NCI-H526 (cell line): ENCODE measurements around the gene SLC49A4.

Source experiments
- DNase-seq, 2 experiments: peaks; one replicate each; lab custom pipeline; 2025; lab: John Stamatoyannopoulos, UW

The SLC49A4 gene

GRCh38 chr3:122908251-122908650 is 113.4 kb downstream of the SLC49A4 start:
- DNase-seq = no peak

- no peak for DNase-seq
These were observed 117.0 kb downstream of the SLC49A4 start for GRCh38 chr3:122911901-122912300.

DNA sequence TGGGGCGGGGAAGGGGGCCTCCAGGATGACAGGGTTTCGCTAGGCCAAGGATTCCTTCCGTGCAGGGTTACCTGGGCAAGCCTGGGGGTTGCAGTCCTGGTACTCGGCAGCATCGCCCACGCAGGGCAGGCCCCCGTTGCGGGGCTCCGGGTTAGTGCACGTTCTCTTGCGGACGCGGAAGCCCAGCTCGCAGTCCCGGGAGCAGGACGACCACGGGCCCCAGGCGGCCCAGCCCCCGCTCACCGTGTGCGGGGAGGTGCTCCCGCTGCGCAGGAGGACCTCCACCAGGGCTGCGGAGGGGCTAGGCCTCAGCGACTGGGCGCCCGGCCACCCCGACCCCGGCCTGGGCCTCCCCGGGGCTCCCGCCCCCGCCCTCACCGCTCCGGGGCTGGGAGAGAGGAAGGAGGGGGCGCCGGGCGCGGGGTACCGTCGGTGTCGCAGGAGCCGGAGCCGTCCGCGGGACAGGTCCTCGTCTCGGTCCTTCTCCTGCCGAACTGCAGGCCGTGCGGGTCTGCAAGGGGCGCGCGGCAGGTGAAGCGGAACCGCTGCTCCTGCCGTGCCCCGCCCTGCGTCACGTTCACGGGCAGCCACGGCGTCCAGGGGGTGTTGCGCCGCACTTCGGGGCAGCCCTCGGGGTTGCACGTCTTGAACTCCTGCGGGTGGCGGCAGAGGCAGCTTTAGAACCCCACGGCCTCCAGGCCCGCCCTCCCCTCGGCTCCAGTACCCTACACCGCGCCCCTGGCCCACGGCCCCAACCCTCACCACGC is 118.1 kb downstream of the SLC49A4 start:
- no peak for DNase-seq

DNA sequence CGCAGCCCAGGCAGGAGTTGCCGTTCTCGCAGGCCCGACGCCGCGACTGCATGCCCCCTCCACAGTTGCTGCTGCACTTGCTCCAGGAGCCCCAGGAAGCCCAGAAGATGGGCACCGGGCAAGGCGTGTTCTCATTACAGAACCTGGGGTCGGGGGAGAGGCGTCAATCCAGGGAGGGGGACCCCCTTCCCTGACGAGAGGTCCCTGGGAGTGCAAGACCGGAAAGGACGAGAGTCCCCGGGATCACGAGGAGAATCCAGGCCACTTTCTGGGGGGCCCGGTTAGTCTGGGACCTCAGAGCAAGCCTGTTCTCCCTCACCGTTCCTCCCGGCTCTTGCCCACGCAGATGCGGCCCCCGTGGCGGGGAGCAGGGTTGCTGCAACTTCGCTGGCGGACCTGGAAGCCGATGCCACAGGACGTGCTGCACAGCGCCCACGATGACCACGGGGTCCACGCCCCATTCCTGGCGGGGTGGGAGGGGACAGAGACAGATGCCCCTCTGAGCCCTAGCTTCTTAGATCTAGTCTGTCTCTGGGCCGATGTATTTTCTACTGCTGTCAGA is 118.8 kb downstream of the SLC49A4 start:
- no peak for DNase-seq

- DNase-seq = no peak
These were observed 120.6 kb downstream of the SLC49A4 start for GRCh38 chr3:122915300-122916055.

- no peak for DNase-seq
These were observed 121.2 kb downstream of the SLC49A4 start for GRCh38 chr3:122916084-122916483.

- no peak for DNase-seq
These were observed 121.7 kb downstream of the SLC49A4 start for GRCh38 chr3:122916580-122916979.

GRCh38 chr3:122917412-122917811 is 122.5 kb downstream of the SLC49A4 start:
- no peak for DNase-seq

DNA sequence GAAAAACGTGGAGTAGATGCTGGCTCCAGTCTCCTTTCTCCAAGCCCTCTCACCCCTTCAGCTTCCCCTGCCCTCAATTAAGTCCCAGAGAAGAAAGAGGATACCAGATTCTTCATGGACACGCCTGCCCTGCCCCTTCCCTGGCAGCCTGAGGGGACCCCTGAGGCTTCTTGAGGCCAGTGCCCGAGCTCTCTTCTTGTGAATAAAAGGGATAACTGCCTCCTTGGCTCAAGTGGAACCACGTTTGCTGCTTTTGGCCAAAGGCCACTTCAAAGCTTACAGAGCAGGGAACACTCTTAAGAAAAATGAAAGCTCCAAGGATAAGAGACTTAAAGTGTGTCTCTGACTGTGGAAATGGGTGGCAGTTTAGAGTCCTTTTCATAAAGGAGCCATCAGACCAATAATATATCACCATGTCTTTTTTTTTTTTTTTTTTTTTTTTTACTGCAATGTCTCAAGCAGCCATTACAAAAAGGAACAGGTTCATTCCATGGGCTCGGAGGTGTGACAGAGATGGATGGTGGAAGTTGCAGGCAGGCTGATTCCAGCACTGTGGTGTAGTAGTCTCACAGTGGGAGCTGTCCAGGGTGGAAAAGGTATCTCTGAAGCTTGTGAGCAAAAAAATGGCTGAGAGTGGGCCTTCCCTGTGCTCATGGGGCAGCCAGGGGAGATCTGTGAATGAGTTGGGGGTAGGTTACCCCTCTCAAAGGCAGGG is 123.9 kb downstream of the SLC49A4 start:
- DNase-seq = no peak

DNA sequence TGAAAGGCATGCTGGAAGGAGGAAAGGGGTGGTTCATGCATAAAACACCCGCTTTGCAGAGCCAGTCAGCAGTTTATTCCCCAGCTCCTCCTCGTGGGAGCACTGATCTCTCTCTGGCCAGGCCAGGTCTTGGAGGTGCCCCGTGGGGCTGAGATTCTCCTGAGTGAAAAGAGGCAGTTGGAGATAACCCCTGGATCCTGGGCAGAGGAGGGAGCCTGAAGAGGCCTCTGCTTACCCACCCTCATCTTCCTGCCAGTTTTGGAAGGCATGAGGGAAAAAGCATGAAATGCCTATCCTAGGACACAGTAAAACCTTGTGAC is 124.4 kb downstream of the SLC49A4 start:
- no peak for DNase-seq

GRCh38 chr3:122920986-122921385 is 126.1 kb downstream of the SLC49A4 start:
- DNase-seq = no peak

DNA sequence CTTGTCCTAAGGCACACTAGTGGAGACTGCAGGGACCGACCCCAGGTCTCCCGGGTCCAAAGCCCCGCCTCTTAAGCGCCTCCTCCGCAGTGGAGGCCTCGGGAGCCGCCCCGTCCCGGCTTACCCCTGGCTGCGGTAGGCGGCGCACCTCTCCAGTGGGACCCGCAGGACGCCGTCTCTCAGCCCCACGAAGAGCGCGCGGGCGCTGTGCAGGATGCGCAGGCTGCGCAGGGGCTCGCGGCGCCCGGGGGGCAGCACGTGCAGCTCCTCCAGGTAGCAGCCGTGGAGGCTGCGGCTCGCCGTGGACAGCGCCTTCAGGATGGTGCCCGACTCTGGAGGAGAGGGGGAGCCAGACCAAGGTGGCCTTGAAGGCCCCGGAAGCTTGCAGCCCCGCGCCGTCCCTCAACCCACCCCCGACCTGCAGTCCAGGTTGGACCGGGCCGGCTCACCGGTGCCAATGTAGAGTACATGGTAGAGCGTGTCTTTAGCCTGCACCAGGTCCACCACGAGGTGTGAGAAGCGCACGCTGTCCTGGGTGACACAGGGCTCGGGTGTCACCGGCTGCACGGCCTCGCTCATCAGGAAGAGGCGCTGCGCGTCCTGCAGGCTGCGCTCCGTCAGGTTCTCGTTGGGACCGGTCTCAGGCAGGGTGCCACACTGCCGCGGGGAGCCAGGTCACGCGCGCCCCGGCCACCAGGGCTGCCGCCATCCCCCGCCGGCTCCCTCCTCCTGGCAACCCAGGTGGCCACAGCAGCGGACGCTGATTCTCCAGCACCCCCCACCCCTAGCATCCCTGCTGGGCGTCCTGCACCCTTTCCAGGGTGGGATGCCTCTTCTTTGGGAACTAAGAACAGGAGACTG is 127.2 kb downstream of the SLC49A4 start:
- peak; percentile 34 to 85 for DNase-seq

DNA sequence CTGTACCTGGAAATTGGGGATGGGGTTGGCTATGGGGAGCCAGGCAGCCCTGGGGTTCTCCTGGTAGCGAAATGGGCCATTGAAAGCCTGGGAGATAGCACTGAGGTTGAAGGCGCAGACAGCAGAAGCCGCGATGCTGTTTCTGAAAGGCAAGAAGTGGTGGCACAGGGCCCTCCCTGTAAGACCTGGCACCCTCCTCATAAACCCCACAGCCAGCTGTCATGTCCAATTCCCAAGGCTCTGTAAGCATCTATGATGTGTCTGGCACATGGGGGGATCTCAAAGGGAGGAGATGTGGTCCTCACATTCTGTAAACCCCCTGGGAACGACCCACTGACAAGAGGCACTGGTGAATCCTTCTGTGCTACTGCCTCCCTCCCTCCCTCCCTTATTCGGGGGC is 128.7 kb downstream of the SLC49A4 start:
- no peak for DNase-seq

DNA sequence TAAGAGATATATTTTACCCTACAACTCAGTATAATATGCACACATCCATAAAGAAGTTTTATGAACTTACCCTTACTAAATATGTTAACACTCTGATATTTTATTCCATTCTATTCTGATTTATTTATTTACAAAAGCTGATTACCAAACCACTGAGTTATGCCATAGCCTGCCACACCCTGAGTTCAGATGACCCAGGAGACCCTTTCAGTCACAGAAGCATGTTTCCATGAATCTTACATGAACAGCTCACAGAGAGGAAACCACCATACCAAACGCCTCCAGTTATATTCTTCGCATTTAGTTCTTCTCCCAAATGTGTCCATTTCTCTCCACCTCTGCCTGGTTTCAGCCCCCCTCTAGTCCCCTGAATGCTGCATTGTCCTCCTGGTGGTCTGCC is 129.2 kb downstream of the SLC49A4 start:
- DNase-seq = no peak

DNA sequence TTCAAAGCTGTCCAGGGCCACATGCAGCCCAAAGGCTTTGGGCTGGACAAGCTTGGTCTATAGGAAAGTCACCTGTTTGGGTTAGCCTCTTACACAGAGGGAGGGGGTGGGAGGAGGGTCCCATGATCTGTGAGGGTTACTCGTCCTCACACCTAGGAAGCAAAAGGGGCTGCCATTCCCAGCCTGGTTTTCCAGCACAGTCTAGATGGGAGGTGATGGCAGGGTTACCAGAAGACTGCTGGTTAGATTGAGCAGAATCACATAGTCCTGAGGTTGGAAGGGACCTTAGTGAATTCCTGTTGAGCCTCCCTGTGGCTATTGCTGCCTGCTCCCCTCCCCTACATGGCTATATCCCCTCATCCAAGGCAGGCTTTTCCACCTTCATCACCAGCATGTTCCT is 130.9 kb downstream of the SLC49A4 start:
- no peak for DNase-seq

DNA sequence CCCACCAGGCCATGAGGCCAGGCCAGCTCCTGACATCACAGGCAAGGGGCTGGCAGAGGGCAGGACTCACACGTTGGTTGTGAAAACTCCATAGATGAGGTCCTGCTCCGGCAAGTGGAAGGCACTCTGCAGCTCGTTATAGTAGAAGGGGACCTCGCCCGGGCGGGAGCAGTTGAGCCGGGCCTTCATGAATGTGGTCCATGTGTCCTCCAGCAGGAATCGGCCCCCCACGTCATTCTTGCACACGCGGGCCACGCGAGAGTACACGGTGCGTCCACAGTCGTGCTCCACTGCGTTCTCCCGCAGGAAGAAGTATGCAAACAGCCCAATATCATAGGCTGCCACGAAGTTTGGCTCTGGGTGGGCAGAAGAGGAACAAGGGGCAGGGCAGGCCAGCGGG is 131.5 kb downstream of the SLC49A4 start:
- DNase-seq = no peak

DNA sequence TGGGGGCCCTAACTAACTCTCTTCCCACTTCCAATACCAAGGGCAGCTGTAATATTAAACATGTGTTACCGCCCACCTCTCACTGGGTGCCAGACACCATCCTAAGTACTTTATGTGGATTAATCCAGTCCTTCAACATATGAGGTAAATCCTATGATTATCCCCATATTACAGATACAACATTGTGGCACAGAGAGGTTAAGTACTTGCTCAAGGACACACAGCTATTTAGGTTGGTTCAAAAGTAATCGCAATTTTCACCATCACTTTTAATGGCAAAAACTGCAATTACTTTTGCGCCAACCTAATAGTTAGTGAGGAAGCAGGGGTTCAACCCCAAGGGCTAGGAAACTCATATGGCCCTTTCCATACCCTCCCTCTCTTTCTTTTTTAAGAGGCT is 131.9 kb downstream of the SLC49A4 start:
- DNase-seq = no peak

- DNase-seq = no peak
These were observed 132.9 kb downstream of the SLC49A4 start for GRCh38 chr3:122927726-122928125.

- DNase-seq = no peak
These were observed 133.7 kb downstream of the SLC49A4 start for GRCh38 chr3:122928396-122929187.

DNA sequence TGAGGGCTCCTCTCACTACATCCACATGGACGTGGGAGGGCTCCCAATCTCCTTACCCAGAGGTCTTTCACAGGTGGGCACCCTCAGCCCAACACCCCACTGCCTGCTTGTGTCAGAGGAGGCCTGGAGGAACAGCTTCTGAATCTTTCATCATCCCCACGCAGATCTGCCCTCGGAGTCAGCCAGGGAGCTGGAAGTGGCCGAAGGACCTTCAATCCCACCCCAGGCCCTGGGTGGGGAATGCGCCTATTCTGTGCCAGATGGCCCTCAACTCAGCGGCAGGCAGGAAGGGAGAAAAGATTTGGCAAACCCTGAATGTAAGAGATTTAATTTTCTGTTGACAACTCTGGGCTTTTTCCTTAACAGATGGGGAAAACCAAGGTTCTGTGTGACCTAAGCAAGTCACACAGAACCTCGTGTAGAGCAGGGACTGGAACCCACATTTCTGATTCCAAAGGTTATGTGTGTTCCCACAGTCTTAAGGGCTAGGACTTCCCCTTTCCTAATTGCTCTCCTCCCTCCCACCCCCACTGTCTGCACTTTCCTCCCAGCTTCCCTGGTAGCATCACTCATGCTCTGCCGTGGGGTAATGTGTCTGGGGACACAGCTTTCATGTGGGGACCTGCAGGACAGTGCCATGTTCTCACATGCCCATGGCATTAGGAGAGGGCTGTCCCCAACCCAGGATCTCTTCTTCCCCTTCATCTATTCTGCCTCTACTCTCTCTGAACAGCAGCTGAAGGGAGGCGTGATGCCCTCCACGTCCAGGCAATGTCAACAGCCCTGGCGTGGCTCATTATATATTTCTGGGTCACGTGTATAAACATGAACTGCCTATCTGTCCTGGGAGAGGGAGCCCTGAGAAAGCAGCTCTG is 134.6 kb downstream of the SLC49A4 start:
- DNase-seq = peak in 1 of 2 experiments; percentile 19
